ENCODE results near the gene CBFA2T3.
"Not testable (repeated sequence)": the region's sequence is repeated elsewhere in the genome, so short reads cannot be mapped to it uniquely, and the experiment has no call there.

DNA sequence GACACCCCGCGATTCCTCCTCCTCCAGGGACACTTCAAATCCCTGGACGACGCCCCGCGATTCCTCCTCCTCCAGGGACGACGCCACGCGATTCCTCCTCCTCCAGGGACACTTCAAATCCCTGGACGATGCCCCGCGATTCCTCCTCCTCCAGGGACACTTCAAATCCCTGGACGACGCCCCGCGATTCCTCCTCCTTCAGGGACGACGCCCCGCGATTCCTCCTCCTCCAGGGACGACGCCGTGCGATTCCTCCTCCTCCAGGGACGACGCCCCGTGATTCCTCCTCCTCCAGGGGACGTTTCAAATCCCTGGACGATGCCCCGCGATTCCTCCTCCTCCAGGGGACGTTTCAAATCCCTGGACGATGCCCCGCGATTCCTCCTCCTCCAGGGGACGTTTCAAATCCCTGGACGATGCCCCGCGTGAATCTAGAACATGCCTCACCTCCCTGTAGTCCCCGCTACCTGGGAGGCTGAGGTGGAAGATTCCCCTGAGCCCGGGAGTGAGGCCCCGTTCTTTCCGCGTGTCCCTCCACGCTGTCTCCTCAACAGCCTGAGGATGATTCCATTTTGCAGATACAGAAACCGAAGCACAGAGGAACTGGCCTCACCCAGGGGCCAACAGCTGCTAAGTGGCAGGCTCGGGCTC is 87.2 kb downstream of the CBFA2T3 start:
- not testable (repeated sequence) for TF ChIP-seq ZNF121 (CRISPR knock-in tag; IDR thresholded peaks at IDR 0.05); SALL2 (CRISPR knock-in tag; IDR thresholded peaks at IDR 0.05); NR2F6 (IDR thresholded peaks at IDR 0.05); NR2F6 (CRISPR knock-in tag; IDR thresholded peaks at IDR 0.05); ASH2L (IDR thresholded peaks at IDR 0.05; ENCODE audit: insufficient read length, low read depth, low read length); ZNF253 (CRISPR knock-in tag; IDR thresholded peaks at IDR 0.05; ENCODE audit: borderline replicate concordance); POLR2AphosphoS5 (IDR thresholded peaks at IDR 0.05; ENCODE audit: low read depth, low read length); POLR2A (IDR thresholded peaks at IDR 0.05; ENCODE audit: insufficient read depth in 1 of 2, low read depth in 2 of 2, low read length in 2 of 2); FOXM1 (CRISPR knock-in tag; IDR thresholded peaks at IDR 0.05); ETV5 (CRISPR knock-in tag; IDR thresholded peaks at IDR 0.05; ENCODE audit: borderline replicate concordance)
- TF ChIP-seq, protein P1, sequence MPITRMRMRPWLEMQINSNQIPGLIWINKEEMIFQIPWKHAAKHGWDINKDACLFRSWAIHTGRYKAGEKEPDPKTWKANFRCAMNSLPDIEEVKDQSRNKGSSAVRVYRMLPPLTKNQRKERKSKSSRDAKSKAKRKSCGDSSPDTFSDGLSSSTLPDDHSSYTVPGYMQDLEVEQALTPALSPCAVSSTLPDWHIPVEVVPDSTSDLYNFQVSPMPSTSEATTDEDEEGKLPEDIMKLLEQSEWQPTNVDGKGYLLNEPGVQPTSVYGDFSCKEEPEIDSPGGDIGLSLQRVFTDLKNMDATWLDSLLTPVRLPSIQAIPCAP (CRISPR knock-in tag; IDR thresholded peaks at IDR 0.05; ENCODE audit: low read depth) = not testable (repeated sequence)
- TF ChIP-seq, protein P2, sequence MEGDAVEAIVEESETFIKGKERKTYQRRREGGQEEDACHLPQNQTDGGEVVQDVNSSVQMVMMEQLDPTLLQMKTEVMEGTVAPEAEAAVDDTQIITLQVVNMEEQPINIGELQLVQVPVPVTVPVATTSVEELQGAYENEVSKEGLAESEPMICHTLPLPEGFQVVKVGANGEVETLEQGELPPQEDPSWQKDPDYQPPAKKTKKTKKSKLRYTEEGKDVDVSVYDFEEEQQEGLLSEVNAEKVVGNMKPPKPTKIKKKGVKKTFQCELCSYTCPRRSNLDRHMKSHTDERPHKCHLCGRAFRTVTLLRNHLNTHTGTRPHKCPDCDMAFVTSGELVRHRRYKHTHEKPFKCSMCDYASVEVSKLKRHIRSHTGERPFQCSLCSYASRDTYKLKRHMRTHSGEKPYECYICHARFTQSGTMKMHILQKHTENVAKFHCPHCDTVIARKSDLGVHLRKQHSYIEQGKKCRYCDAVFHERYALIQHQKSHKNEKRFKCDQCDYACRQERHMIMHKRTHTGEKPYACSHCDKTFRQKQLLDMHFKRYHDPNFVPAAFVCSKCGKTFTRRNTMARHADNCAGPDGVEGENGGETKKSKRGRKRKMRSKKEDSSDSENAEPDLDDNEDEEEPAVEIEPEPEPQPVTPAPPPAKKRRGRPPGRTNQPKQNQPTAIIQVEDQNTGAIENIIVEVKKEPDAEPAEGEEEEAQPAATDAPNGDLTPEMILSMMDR (CRISPR knock-in tag; IDR thresholded peaks at IDR 0.05) = not testable (repeated sequence)

Measured in HepG2 (cell line).